NCI-H226 (cell line): Measurements from ENCODE around the gene TEX12.
A peak's percentile ranks its signal among the peaks of the same experiment; 100 is the strongest.

ENCODE experiments used
- DNase-seq: peaks from one replicate; pipeline ENCODE4 v3.0.0-alpha.2; 2015

TEX12 gene

GRCh38 chr11:112213753-112214152 lies 46.6 kb downstream of the TEX12 start:
- peak; percentile 89 for DNase-seq

GRCh38 chr11:112215621-112216020 lies 48.4 kb downstream of the TEX12 start:
- DNase-seq, result no peak

GRCh38 chr11:112216561-112217105 lies 49.5 kb downstream of the TEX12 start:
- DNase-seq, result no peak

- peak; percentile 26 for DNase-seq
These were observed 52.5 kb downstream of the TEX12 start for GRCh38 chr11:112219476-112220232.

- no peak for DNase-seq
These were observed 54.2 kb downstream of the TEX12 start for GRCh38 chr11:112221274-112221835.
